NCI-H1930 (cell line): Measurements from ENCODE around the gene TMEM59L.
"Not testable (repeated sequence)": the region's sequence is repeated elsewhere in the genome, so short reads cannot be mapped to it uniquely, and the experiment has no call there.

Experiments
- DNase-seq, 2 experiments: peaks; one replicate each; lab custom pipeline; 2025; lab: John Stamatoyannopoulos, UW

Gene TMEM59L

DNA sequence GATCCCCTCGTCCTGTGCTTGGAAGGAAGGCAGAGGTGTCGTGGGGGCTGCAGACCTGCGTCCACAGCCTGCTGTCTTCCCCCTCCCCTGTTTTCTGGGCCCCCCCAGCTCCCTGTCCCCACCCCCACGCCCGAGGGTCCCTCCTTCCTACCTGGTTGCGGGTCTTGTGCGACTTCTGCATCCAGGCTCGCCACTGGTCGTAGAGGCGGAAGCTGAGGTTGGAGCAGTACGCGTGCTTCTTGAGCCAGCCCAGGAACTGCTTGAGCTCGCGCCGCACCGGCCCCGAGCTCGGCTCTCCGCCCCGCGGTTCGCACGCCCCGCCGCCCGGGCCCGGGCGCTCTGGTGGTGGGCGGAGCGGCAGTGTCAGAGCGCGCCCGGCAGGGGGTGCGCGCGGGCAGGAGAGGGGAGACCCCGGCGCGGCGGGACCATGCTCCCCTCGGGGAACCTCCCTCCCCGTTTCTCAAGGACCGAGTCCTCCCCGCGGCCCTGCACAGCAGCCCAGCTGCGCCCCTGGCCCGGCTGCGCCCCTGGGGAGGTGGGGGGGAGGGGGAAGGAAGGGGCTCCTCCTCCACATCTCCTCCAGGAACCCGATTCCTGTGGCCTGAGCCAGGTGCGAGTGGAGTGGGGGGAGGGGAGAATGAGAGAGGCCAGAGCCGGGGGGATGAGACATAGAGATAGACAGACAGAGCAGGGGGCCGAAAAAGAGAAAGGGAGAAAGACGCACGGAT lies 18.4 kb upstream of the TMEM59L start:
- DNase-seq = peak; percentile 45 to 49

DNA sequence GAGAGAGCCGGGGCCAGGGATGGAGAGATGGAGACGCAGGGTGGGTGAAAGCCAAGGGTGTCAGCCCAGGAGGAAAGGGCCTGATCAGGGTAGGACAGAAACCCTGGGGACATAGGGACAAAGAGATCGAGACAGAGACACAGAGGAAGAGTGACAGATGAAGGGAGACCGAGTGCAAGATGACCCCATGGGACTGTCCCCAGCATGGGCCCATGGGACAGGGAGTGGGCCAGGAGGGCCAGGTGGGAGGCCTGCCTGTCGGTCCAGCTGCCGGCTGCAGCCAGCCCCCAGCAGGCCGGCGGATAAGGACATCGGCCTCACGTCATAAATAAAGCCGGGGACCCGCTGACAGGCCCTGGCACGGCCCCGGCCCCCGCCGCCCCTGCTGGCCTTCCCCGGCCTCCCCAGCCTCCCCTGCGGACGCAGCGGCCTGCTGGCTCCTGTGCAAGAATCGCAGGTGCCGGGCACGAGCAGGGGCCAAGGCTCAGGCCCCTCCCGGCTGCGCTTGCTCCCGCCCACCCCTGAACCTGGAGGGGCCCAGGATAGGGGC lies 17.8 kb upstream of the TMEM59L start:
- DNase-seq = no peak

DNA sequence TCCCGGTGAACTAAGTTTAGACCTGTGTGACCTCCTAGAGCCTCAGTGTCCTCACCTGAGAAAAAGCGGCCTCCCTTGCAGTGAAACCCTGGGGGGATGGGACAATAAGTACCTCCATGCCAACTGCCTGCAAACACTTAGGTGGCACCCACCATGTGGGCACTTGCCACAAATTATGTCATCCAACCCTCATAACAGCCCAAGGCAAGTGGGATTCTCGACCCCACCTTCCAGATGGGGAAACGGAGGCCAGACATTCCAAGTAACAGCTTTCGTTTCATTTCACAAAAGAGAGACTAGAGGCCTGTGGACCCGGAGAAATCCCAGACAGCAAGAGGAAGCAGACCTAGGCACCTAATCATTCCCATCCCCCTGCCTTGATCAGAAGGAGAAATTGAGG lies 17.2 kb upstream of the TMEM59L start:
- no peak for DNase-seq

DNA sequence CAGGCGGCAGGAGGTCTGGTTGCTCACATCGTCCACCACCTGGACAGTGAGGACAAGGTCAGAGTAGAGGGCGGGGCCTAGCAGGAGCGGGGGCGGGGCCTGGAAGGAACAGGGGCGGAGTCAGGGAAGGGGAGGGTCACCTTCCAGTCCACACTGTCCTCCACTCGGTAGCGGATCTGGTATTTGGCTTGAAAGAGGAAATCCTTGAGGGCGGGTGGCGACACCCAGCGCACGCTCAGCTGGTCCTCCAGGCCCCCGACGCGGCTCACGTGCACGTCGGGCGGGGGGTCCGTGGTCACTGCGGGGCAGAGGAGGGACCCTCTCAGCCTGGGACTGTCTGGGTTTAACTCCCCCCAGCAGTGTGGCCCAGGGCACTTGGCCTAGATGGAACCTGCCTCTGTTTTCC lies 15.9 kb upstream of the TMEM59L start:
- DNase-seq = no peak

DNA sequence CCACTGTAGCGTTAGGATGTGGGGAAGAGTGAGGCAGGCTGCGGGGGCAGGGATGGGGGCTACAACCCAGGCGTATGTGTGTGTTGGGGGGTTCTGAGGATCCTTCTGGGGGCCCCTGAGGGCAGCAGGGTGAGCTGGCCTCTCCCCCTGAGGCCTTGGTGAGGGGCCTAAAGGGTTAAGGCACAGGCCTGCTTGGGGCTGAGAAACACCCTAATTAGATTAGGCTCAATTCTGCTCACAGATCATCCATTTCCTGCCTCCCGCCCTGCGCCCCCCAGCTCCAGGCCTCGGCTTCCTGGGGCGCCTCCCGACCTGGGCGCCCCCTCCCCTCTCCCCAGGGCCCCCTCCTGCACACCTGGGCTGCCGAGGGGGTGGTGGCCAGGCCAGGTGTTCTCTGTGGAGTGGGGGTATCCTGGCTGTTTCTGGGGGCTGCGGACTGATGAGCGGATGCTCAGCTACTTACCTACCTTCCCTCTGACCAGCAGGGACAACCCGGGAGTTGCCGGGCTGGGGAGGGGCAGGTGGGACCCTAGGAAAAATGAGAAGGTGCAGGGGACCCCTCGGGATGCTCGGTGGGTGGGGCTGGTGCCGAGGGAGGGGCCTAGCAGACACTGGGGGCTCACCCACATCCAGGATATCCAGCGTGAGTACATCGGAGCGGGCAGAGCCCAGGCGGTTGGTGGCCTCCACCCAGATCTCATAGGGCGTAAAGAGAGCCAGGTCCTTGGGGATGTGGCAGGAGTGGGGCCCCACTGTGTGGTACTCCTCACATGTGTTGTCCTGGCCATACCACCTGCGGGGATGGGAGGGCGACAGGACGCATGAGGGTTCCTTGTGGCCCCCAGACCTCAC lies 14.6 kb upstream of the TMEM59L start:
- DNase-seq = no peak

DNA sequence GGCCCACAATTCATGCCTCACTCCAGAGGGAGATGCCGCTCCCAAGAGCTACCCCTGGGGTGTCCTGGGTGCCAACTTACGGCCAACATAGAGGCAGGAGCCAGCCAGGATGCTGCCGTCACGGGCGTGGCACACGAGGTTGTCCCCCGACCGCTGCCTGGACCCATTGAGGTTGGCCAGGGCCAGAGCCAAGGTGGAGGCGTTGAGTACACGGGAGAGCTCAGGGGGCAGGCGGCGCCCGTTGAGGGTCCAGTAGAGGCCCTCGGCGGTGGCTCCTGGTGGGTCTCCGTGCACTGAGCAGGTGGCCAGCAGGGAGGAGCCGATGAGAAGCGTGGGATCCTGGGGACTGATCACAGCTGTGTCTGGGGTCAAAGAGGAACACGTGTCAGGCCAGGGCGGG lies 13.2 kb upstream of the TMEM59L start:
- no peak for DNase-seq

DNA sequence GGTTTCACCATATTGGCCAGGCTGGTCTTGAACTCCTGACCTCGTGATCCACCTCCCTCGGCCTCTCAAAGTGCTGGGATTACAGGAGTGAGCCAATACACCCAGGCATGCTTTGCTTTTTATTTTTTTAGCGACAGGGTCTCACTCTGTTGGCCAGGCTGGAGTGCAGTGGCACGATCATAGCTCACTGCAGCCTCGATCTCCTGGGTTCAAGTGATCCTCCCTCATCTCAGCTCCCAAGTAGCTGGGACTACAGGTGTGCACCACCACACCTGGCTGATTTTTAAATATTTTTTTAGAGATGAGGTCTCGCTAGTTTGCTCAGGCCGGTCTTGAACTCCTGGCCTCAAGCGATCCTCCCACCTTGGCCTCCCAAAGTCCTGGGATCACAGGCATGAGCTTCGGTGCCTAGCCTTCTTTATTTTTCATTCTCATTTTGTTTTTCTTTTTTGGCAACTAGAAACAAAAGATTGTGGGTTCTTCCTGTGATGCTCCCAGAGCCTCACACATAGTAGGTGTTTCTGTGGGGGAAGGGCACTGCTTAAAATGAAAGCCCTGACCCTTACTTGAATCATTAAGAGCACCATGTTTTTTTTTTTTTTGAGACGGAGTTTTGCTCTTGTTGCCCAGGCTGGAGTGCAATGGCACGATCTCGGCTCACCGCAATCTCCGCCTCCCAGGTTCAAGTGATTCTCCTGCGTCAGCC lies 11.8 kb upstream of the TMEM59L start:
- not testable (repeated sequence) for DNase-seq

DNA sequence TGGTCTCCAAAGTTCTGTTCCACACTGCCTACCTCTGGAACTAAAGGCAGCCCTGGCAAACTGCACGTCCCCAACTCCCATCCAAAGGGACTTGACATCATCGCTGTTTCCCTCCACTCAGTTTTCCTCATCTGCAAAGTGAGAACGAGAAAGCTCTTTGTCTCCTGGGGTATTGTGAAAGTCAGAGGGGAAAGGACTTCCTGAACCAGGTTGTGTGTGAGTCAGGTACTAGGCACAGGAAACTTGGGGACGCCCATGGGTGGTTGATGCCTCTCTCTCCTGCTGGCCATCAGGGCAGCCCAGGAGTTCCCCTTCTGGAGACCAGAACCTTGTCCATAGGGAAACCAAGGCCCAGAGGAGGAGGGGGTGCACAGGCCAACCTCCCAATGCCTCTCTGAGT lies 10.8 kb upstream of the TMEM59L start:
- DNase-seq = no peak

DNA sequence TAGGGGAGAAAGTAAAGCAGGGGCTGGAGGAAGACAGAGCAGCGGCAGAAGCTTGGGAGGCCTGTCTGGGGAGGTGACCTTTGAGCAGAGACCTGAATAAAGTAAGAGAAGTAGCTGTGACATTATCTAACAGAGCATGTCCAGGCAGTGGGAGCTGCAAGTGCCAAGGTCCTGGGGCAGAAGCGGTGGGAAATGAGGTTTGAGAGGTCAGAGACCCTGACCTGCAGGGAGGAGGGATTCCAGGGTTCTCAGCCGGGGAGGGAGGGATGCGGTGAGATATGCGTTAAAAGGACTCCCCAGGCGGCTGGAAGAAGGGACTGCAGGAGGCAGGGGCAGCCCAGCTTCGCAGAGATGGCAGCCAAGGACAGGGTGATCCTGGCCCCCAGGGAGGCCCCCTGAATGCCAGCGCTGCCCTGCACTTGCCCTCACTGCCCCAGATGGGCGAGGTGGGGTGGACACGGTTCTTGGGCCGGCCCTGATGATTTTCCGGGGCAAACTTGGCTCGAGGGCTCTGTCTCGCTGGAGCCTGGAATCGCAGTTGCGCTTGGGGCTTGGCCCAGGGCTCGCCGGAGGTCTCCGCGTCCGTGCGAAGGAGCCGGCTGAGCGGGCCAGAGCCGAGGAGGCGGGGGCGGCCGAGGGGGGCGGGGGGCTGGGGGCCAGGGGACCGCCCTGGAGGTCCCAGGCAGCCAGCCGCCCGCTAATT lies 9.3 kb upstream of the TMEM59L start:
- DNase-seq = no peak

DNA sequence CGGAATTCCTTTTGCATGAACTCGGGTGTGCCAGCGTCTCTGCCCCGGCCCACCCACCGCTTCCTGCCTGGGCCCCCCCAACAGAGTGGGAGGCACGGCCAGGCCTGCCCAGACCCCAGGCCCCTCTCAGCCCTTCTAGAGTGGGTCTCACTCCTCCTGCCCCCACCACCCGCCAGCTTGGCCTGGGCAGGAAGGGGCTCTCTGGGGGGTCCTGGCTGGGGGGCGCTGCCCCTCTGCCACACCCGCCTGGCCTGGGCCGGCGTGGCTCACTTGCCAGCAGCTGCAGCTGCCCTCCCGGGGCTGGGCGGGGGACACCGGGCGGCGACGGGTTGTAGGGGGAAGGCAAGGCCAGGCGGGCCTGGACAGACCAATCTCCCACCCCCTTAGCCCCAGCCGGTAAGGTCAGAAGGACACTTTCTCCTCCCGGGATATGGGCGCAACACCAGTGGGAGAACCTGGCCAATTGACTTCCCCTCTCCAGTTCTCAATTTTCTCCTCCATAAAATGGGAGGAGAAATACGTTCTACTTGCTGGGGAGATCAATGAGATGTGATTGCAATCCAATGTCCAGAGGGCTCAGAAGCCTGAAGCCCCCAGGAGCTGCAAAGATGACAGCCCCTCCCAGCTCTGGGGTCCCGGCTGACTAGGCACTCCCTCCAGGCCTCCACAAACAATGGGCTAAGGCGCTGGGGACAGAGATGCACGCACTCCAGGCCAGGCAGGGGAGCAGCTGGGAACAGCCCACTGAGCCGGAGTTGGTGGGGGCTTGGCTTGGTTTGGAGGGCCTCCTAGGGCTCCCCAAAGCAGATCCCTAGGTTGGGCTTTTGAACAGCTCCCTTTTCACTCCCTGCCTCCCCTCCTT lies 8.5 kb upstream of the TMEM59L start:
- DNase-seq = no peak

DNA sequence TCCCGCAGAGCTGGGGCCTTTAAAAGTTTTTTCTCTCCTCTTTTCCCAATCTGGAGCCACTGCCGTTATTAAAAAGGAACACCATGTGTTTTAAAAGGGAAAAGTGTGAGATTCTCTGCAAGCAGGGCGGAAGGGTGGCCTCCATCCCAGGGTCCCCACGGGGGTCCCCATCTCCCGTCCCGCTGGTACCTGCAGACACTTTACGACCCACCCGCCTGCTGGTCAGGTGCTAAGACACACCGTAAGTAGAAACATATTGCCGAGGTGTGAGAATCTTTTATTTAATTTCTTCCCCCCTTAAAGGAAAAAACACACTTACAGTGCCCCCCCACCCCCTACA lies 7.9 kb upstream of the TMEM59L start:
- DNase-seq = no peak

DNA sequence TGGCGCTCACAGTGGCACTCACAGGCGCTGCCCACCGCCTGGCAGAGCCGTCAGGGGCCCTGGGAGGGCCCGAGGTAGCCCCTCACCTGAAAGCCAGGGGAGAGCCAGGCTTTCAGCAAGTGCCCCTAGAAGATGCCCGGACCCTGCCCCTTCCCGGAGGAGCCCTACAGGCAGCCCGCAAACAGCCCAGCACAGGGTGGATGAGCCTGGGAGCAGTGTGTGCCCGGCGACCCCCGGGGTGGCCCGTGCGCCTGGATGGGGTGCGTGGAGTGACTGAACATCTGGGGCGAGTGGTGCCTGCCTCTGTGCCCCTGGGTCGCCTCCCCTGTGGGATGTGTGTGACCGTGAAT lies 7.5 kb upstream of the TMEM59L start:
- no peak for DNase-seq

DNA sequence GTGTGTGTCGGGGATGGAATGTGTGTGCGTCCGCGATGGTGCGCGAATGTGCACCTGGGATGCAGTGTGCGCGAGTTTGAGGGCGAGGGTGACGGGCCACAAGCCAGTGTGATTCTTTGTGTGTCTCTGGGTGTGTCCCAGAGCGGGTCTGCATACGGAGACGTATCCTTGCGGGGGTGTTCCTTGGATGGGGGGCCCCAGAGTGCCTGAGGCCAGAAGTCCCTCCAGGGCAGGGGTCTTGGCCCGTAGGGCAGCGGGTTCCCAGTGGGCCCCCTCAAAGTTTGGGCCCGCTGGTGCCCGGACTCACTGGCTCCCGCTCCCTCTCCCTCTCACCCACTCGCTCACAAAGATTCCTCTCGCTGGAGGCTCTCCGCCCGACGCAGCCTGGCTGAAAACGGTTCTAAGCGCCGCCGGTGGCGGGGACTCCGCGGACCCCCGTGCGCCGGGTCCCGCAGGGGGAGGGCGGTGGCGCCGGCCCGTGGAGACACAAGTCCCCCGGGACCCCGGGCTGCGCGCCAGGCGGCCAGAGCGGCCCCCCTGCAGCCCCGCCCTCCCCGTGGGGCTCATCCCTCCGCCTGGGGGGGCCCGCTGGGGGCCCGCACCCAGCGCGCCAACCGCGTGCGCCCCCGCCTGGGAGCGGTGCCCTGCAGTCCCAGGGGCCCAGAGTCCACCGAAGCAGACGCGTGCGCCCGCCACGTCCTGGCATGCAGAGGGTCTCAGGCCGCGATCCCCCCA lies 7.0 kb upstream of the TMEM59L start:
- no peak for DNase-seq

DNA sequence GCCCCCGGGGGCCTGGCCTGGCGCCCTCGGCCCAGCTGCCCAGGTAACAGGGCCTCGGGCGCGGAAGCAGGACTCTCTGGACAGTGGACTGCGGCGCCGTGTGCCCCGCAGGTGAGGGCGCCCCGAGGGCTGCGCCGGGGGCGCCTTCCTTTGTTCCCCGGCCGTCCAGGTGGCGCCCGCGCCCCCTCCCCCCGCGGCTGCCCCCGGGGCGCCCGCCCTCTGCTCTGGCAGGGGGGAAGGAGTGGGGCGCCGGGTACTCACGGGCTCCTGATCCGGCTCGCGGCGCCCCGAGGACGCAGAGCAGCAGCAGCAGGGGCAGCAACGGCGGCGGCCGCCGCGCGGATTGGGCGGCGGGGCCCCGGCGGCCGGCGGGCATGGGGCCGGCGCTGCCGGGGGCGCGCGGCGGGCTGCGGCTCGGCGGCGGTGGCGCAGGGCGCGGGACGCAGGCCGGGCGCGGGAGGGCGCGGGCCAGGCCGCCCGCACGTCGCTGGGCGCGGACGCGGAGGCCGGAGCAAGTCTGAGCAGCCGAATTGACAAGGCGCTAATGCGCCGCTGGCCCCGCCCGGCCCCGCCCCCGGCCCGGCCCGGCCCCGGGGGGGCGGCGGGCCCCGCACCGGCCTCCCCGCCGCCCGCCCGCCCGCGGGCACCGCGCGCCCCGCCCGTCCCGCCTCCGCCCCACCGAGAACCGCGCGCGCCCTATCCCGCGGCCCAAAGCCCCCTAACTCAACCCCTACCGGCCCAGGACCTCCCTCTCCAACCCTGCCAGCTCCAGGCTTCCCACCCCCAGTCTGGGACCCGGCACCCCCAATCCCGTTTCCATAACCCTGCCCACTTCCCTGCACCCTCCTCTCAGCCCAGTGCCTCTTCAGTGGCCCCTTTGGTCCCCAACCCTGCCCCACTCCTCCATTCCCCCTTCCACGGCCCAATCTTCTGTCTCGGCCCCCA lies 6.1 kb upstream of the TMEM59L start, which contains the start of gene CRLF1:
TSS of gene CRLF1 (minus strand) at position 519 of the 945 bp plus-strand sequence. CDS start at position 376, 143 bp downstream.
- DNase-seq = no peak

DNA sequence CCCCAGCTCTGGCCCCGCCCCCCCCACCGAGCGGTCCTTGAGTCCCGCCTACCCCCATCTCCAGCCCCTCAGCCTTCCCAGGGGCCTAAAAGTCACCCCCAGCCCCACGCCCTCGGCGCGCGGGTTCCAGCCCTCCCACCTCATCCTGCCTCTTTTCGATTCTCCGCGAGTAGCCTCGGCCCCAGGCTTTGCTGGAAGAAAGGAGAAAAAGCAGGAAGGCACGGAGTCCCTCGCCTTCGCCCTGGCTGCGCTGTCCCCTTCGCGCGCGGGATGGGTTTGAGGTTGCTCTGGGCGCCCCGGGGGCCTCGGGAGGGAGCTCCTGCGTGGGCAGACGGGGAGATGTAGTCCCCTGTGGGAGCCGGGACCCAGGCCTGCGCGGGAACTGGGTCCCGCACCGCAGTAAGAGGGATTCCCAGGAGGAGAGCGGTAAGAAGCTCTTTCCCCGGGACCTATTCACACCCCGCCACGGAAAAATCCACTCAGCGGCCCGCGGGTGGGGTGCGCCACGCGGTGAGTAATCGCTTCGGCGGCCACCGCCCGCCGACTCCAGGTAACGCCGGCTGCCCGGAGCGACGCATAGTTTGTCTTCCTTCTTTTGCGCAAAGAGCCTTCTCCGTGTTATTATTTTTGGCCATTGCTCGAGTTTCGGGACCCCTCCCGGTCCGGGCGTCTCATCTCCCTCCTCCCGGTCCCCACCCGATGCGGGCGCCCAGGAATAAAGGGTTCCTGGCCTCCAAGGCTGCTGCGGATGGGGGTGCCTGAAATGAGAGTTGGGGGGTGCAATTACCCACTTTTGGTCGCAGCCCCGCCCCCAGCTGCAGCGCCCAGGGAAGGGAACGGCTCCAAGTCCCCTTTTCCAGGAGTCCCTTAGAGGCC lies 5.2 kb upstream of the TMEM59L start:
- no peak for DNase-seq

DNA sequence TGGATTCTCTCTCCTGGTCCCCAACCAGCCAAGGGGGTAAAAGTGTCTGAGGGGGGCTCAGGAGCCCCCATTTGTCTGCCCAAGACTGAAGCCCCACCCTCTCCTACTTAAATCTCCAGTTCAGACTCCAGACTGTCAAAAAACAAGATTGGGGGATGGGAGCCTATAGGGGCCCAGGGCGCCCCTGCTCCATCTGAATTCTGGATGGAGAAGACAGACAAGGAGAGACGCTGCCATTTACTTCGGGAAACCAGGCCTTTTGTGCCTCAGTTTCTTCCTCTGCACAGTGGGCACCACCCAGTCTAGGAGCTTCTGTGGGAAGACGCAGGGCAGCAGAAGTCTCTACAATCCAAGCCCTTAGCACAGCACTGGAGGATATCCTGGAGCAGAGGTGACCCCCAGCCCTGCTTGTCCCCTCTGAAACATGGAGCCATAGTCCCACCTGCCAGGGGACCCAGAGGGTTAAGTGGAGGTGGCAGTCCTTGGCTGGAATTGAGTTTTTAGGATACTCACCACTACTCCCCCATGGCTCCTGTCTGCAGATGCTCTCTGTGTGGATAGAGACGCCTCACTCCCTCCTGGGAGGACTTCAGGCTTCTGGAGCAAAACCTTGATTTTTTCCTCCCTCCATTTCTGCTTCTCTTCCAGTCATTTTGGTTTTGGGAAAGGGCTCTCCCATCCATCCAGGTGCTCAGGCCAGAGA lies 4.4 kb upstream of the TMEM59L start:
- no peak for DNase-seq
